ENCODE data around the gene LYRM1.

LYRM1 gene

DNA sequence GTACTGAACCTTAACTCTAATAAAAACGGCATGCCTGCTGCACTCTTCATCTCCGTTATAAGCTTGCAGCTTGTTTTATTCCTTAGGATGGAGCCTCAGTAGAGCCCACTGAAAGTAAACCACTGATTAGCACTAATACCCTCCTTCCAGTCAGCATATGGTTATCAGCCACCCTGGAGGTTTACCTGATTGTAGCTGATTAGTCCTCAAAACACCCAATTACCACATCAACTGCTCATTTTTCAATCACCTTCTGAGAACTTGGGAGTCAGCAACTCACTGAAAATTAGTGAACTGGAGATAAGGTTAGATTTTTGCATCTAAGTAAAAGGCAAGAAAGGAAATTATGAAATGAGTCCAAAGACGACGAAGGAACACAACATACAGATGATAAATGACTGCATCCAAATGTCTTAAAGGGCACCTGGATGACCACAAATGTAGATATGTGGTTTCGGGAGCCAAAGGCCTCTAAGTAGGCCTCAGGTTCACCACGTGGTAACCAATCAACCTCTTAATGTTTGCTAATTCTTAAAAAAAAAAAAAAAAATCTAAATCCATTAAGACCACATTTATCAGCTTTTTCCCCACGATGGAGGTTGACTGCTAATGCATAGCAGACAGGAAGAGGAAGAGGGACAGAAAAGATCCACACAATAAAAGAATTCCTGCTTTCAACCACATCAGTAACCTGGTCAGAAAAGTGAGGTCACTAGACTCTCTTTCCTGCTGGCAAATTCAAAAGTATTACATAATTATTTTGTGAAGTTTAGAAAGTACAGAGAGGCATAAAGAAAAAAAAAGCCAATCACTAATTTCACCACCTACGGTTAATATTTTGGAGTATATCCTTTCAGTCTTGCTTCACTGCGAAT is 28.4 kb upstream of the LYRM1 start:
- no peak for DNase-seq (ENCODE audit: low read depth in 2 of 2)

DNA sequence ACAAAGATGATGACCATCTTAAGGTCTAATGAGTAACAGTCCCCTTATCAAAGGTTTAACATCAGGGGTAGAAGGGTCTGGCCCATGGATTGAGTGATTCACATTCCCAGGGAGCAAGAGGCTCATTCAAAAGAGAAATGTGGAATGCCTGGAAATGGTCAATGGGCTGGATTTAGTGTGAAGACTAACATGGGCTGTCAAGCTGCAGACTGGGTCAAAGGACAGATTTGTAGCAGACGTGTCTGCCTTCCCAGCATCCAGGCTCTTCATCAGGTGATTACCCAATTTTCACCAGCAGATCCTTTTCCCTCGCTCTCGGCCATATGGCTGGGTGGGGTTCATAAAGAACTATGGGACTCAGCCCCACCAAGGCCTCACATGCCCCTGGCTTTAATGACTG is 27.2 kb upstream of the LYRM1 start:
- no peak for DNase-seq (ENCODE audit: low read depth in 2 of 2)

DNA sequence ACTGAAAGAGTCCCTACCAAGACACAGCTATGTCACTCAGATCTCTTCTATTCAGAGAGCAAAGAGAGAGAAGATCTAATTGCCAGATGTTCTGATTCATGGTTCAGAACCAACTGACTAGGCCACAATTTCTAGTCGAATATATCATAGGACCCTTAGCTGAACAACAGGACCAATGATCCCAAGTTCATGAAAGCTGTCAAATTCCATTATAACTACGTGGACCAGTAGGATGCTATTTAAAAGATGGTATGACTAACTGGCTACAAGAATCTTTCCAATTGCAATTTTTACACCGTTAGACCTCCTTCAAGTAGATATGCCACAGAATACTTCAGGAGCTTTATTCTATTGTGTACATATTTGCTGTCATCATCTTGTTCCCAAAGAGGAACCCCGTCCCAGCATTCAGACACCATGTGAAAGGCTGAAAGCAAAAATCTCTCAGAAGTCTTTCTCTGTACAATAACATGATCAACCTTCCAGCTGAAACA is 26.4 kb upstream of the LYRM1 start:
- DNase-seq (ENCODE audit: low read depth in 2 of 2), result no peak

DNA sequence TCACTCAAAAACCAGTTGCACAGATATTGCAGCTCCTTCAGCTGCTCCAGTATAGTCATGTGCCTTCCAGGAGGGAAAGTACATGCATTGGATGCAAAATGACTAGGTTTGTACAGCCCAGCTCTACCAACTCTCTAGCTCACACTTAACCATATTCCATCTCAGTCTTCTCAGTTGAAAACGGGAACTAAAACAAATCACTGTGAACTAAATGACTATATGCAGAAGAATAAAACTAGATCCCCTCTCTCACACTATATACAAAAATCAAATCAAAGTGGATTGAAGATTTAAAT is 25.3 kb upstream of the LYRM1 start:
- DNase-seq (ENCODE audit: low read depth in 2 of 2), result no peak

DNA sequence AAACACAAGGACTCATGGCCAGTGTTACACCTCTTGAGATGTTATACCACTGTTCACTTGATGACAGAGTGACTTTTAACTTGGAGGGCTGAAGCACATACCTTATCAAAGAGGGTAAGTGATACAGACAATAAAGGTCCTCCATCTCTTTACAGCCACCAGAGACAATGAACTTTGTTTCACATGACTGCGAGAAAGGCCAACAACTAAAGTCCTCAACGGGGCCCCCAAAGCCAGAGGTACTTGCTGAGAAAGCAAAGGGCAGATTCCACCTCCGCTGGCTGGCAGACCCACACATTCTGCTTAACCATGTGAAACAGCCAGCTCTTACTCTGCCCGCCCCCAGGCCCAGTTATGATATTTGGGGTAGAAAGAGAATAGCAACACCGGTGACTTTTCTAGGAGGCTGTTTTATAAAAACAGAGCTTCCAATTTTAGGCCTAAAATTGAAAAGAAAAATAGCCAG is 21.9 kb upstream of the LYRM1 start:
- DNase-seq (ENCODE audit: low read depth in 2 of 2), result no peak

DNA sequence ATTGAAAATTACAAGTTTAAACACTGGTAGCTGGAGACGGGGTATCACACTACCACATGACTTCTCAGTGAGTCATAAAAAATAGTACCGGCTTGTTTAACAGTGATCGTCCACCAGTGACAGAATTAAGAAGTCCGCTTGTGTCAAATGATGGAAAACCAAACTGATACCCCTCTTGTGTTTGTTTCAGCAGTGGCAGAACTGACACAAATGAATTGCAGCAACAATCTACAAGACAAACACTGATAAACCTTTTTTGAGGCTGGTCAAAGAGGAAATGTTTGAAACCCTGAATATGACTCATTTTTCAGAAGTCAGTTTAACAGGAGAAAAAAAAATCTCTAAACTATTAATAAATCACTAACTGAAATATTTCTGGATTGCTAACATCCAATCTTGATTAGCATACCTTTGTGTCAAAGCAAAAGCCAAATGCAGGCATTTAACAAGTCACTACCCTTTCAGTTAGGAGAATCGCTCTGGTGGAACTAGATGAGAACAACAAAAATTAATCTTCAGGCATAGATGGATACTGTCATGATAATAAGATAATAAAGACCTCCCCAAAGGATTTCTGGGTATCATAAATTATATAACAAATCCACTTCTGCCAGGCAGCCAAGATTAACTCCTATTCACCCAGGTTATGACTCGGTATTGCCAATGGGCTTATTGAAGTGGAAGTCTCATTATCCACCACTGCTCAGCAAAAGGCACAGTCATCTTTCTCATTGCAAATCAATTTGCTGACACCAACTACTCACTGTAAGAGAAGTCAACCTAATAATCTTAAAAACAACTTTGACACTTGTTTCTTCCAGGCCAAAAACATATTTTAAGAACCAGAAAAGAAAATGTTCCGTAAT is 21.2 kb upstream of the LYRM1 start:
- no peak for DNase-seq (ENCODE audit: low read depth in 2 of 2)

DNA sequence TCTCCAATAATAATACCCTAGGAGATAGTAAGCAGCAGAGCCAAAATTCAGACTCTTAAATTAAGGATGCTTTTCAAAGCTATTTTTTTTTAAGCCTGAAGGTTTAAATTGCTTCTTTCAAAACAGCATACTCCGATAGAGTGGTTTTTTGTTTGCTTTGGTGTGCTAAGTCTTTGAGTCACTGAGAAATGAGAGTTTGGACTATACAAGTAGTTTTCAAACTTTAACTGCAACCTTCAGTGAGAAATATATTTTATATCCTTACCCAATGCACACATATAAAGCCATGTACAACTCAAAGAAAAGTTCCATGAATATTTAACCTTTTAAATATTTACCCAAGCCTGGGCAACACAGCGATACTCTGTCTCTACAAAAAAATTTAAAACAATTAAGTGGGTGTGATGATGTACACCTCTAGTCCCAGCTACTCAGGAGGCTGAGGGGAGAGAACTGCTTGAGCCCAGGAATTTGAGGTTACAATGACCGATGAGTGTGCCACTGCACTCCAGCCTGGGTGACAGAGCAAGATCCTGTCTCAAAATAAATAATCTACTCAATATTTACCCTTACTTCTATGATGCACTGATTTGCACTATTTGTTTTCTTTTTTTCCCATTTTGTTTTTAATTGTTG is 19.6 kb upstream of the LYRM1 start:
- no peak for DNase-seq (ENCODE audit: low read depth in 2 of 2)

DNA sequence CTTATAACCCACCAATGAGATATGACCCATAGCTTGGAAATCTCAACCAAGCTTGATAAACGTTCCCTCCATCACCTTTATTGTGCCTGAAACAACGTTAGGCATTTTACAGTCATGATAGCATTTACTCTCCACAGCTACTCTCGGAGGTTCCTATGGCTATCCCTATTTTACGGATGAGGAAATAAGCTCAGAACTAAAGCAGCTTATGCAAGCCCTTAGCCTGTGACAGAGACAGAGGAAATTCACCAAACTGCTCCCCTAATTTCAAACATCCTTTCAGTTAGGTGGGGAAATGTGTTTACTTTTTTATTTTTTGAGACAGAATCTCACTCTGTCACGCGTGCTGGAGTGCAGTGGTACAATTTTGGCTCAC is 19.1 kb upstream of the LYRM1 start:
- DNase-seq (ENCODE audit: low read depth in 2 of 2), result no peak

DNA sequence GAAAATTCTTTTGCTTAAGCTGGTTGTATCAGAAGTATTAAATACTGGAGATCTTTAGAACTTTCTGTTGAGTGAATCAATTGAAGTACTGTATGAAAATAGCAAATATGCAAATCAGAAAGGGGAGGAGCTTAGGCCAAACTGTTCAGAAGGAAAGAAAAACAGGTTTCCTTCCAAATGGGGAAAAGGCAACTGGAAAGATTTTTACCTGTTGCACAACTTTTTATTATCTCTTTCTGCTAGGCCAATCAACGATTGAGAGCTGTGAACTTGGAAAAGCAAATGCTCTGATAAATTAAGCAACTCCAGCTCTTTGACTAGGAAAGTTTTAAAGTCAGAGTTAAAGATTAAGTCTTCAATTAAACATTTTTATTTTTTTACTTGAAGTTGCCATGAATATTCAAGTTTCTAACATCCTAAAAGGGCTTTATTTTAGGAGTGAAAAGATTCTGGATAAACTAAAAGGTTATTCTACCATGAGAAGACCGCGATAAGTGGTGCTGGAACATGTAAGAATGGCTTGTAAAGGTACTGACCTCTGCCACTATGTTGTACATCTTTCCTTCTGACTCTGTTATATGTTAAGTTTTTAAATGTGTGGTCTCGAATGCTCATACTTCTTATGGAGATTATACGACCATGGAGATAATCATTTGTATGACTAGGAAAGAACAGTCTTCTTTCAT is 16.9 kb upstream of the LYRM1 start:
- DNase-seq (ENCODE audit: low read depth in 2 of 2), result no peak

DNA sequence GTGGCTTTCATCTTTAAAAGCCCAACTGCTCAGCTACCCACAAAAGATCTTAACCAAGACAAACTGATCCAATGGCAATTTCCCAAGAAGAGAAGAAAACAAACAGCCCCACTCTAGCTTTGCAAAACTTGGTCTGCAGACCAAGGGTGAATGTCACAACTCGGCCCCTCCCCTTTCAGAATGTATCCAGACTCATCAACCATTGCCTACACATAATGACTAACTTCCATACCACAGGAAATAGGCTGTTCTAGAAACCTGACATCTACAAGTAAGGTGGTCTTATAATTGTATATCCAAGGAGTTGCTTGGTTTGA is 16.4 kb upstream of the LYRM1 start:
- DNase-seq (ENCODE audit: low read depth in 2 of 2), result no peak

DNA sequence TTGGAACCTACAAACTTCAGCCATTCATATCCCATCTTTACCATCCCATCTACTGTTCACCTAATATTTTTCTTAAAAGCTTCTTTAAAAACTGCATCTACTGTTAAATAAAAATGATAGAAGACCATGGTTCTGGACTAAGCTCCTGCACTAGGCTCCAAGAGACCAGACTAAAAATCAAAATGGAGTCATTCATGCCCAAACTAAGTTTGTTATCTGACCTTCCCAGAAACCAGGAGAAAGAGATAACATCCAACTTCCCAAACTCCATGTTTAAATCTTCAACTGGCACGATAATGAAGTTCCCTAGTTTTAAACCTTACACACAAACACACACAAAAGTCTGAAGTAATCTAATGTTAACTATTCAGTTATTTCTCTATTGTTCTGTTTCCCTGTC is 14.3 kb upstream of the LYRM1 start:
- no peak for DNase-seq (ENCODE audit: low read depth in 2 of 2)

DNA sequence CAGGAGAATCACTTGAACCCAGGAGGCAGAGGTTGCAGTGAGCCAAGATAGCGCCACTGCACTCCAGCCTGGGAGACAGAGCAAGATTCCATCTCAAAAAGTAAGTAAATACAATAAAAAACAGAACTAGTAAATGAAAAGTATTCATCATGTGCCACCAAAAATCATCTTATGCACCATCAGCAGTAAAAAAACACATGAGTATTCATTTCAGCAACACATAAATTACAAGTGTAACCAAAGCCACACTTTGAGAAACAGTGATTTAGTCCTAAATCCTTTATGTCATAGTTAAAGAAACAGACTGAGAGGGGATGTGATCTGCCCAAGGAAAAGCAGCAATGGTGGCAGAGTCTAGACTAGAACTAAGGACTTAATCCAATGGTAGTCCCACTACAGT is 13.4 kb upstream of the LYRM1 start:
- no peak for DNase-seq (ENCODE audit: low read depth in 2 of 2)

DNA sequence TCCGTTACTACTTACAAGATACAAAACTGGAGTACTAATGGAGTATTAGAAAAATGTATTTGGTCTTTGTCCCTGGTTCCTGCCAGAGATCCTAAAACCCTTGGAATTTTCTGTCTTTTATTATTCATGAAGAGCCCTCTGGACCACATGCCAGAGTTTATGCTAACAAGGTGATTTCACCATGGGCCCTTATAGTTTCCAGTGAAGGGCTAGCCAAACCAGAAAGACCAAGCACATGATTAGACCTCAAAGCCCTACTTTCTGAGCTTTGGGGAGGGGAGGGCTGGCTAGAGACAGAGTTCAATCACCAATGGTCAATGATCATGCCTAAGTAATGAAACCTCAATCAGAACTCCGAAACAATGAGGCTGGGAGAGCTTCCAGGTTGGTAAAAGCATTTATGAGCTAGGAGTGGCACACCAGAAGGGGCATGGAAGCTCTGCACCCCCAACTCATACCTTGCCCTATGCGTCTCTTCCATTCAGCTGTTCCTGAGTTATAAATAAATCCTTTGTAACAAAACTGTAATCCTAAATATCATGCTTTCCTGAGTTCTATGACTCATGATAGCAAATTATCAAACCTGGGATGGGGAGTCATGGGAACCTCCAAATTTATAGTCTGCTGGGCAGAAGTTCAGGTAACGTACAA is 10.8 kb upstream of the LYRM1 start:
- DNase-seq (ENCODE audit: low read depth in 2 of 2), result no peak

DNA sequence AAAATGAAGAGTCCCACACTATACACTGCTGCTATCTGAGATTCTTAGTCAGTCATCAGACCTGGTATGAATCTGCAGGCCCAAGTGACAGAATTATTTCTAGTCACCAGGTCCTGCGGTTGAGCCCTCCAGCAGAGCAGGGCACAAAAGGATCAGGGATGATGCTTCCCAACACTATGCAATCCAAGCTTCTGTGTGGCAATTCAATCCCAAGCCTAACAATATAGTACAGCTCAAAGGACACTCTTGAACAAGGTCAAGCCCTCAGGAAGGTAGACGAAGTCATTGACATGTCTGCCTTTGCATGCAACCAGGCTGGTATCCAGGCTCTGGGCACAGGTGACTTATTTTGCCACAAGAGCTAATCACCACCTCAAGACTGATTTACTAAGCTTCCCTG is 6.2 kb upstream of the LYRM1 start:
- no peak for DNase-seq (ENCODE audit: low read depth in 2 of 2)

DNA sequence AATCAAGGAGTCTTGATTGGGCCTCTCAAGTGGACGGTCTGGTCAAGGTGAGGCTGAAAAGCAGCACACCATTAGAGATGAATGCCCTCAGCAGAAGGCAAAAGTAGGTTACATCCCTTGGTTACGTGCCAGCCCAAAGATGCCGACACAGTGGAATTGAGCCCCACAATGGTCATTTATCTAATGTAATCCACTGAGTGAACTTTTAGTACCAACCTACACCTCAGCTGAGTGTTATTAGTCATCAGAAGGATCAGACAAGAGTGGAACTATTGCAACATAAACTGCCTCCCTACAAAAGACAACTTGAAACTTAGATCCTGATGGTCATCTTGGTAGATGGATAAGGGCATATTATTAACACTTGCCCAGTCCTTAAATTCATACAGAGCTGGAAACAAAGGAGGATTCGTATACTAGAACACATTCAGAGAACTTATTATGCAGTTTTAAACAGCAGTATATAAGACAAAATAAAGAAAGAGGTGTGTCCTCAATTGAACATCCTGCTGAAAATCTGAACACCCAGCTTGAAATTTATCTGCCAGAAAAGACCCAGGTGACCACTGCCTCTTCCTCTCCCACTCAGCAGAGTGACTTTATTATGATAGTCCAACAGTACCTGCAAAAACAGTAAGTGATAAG is 3.2 kb upstream of the LYRM1 start:
- DNase-seq (ENCODE audit: low read depth in 2 of 2), result no peak

DNA sequence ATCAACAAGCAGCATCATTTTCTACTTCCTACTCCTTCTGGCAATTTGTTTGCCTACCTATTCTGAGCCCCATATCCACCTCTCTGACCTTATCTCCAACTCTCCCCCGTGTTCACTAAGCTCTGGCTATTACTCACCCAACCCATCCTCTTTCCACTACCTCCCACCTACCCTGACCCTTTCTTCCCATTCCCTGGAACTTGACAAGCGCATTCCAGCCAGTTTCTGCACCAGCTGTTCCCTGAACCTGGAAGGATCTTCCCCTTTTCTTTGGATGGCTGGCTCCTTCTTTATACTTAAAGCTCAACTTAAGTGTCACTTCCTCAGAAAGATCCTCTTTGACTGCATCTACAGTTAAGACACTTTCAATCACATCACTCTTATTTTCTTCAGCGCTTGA is 2.6 kb upstream of the LYRM1 start:
- no peak for DNase-seq (ENCODE audit: low read depth in 2 of 2)

DNA sequence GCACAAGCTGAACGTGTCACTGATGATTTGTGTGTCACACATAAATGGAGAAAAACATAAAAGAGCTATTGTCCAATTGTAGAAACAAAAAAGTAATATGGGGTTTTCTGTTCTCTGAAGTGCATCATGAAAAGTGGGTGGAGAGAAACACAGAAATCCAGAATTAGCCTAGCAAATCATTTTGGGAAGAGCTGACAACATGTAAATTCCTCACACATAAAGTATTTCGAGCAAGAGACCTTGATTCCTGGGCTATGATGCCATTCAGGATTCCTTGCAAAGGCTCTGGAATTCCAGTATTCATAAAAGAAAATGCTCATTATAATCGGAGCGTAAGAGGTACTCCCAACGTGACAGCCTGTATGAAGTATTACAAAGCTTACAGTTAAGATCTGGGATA is 1.5 kb upstream of the LYRM1 start:
- no peak for DNase-seq (ENCODE audit: low read depth in 2 of 2)

DNA sequence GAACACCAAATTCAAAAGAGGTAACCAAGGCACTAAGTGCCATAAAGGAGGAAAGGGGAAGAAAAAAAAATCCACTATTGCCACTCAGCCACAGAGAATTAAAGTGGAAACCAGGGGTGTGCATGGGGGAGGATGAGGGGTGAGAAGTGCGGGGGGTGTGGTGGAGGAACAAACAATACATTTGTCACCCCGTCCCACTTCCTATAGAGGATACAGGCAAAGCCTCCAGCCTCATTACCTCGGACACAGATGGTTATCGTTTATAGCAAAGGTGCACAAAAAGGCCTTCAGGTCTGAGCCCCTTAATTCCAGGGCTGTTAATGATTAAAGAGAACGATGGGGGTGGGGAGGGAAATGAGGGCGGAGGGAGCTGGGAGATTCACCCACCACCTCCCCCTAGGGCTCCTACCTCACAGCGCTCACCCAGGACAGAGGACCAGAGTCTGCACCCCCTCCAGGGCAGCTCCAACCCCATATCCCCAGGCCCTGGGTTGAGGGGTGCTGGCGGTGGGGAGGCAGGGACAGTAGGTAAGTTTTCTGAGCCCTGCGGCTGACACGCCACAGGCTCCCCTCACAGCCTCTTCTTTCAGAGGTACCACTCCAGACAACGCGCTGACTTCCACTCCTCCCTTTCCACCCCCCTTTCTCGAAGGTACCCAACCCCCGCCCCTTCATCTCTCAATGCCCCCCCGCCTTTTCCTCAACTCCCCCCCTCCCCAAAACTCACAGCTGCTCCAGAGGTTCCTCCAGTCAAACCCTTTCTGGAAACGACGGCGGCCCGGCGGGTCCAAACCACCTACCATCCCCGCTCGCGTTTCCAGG is 883 bp upstream of the LYRM1 start:
- no peak for DNase-seq (ENCODE audit: low read depth in 2 of 2)

DNA sequence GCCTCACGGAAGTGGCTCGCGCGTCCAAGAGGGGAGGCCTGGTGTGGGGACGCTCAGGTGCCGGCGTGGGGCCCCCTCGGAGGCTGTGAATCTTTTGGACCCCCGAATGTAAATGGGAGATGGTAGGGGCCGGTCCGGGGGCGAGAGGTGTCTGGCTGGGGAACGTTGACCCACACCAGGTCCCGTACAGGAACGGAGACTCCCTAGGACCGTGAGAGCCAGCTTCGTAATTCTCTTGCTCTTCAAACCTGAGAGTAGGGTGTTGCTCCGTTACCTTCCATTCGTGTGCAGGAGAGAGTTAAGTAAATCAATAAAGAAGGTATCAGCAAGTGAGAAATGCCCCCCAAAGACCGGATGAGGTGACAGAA is 481 bp downstream of the LYRM1 start:
- DNase-seq (ENCODE audit: low read depth in 2 of 2), result no peak

DNA sequence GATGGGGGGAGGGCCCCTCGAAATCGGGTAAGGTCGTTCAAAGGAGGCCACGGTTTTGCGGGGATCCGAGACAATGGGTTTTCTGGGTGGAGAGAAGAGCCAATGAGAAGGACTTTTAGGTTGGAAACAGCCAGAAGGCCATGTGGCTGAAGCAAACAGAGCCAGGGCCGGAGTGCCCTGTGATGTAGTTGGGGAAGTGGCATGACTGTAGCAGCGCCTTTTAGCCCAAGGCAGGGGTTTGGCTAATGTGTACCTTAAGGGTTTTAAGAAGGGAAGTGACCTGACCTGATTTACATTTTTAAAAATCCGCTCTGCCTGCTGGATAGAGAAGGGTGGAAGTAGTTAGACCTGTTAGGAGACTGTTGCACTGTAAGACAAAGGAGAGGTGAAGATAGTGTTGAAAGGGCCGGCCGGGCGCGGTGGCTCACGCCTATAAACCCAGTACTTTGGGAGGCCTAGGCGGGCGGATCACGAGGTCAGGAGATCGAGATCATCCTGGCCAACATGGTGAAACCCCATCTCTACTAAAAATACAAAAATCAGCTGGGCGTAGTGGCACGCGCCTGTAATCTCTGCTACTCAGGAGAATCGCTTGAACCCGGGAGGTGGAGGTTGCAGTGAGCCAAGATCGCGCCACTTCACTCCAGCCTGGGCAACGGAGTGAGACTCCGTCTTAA is 1.0 kb downstream of the LYRM1 start:
- DNase-seq (ENCODE audit: low read depth in 2 of 2), result no peak

All from stimulated activated CD8-positive, alpha-beta memory T cell treated with anti-CD3 and anti-CD28 coated beads, Interleukin-2, amount 100 ng/mL, for 48 hours (primary cell).